GM21390 (cell line): ENCODE results near the gene SMIM10L1.
A peak's percentile ranks its signal among the peaks of the same experiment; 100 is the strongest.

Experiments used
- ATAC-seq: cut with Tn5 transposase; IDR thresholded peaks from one replicate; pipeline ENCODE4 v1.9.1; 2021; ENCODE audit not compliant: unreplicated experiment

The SMIM10L1 gene

DNA sequence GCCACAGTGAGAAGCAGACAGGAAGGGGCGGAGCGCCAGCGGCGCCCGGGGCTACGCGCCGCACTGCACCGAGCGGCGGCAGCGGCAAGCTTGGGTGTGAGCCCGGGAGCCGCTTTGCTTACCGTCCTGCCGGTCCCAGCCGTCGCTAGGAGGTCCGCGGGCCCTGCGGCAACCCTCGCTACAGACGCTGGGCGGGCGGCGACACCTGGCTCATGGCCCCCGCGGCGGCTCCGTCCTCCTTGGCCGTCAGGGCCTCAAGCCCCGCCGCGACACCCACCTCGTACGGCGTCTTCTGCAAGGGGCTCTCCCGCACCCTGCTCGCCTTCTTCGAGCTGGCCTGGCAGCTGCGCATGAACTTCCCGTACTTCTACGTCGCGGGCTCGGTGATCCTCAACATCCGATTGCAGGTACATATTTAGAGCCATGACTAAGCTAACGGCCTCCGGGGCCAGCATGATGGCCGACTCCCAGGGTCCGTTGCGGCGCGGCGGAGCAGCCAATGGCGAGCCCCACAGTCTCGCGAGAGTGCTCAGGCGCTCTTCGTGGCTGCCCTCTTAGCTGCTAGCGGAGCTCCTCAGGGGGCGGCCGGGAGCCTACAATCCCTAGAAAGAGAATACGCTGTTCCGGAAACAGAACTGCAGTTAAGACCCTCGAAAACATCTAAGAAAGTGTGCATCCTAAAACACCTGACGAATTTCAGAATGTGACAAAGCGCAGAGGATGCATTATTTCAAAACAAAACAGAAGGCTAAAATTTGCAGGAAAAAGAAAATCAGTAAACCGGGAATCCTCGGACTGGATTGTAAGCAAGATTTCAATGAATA is at the start of gene SMIM10L1:
Gene SMIM10L1, plus strand, starts transcription at position 50 of the 824 bp plus-strand sequence. Its CDS starts 163 bp downstream, at position 213.
- peak; percentile 97 for ATAC-seq

DNA sequence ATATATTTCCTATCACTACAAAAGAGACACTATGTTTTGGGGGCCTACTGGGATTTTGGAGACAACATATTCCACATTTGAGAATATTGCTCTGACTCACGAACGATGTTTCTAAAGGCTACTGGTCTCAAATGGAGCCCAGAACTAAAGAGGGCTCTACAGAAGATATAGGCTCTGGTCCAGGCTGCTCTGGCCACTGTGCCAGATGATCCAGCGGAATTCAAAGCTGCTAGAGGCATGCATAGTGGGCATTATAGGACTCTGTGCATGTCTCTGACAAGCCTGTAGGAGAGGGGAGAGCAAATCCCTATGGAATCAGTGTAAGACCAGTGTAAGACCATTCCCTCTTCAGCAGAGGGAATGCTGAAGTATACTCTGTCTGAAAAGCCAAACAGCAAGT is 40.6 kb upstream of the SMIM10L1 start:
- no peak for ATAC-seq

DNA sequence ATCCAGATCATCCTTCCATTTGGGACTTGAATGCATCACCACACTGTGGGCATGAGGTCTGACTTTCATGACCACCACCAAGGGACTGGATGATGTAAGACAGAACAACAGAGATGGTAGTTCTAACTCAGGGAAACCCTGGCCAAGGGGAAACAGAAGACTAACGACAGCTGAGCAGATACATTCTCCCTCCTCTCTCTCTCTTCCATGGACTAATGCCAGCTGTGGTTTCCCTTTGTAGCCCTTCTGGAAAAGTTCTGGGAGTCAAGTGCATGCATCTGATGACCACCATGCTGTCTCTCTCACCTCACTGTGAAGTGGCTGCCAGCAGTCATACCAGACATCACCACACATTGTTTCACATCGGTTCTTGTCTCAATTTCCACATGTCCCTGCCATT is 40.0 kb upstream of the SMIM10L1 start:
- ATAC-seq: no peak

DNA sequence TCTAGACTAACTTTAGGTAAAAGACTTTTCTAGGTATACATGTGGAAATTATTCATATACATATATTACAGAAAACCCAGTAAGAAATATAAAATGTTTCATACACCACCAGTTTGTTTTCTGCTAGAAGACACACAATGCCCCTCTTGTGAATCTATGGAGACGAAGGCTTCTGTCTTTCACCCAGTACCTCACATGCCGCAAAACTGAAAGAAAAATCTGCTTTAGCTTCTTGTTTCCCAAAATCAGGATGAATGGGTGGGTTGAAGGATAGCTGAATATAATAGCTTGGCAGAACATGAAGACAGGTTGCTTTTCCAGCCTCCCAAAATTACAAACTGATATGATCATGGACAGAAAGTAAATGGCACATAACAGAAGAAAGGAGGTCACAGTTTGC is 37.8 kb upstream of the SMIM10L1 start:
- ATAC-seq: no peak

DNA sequence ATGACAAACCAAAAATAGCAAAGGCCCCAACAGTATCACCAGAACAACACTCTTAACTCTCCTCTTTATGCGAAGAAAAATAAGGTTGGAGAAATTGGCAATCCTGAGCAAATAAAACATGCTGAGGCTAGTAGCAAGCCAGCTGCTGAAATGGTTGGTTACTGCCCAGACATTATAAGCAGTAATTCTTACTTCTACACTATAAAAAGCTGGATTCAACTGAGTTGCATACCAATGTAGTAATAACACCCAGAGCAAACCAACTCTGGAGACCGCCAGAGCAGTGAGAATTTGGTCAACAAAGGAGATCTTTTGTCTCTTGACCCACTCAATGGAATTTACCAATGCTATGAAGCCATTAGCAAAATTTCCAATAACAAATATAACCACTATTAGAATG is 37.2 kb upstream of the SMIM10L1 start:
- ATAC-seq: no peak

DNA sequence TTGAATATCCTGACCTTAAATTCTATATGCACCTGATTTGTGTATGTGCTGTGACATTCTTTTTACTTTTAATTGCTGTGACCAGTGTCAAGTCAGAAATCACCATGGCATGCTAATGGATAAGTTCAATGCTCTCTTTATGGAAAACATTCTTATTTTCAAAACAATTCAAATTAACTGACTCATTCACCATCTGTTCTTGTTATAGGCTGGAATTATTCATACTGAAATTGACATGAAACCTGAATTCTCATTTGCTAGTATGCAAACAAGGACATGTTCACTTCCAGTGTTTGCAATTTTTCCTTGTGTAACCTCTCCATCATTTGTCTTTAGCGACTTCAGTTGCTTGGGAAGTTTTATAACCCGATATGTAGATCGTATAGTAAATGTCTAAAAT is 36.7 kb upstream of the SMIM10L1 start, which contains the start of gene TAS2R30:
Gene TAS2R30, minus strand, starts transcription at position 340 of the 400 bp plus-strand sequence. CDS start 400 bp downstream, outside the sequence.
- no peak for ATAC-seq

DNA sequence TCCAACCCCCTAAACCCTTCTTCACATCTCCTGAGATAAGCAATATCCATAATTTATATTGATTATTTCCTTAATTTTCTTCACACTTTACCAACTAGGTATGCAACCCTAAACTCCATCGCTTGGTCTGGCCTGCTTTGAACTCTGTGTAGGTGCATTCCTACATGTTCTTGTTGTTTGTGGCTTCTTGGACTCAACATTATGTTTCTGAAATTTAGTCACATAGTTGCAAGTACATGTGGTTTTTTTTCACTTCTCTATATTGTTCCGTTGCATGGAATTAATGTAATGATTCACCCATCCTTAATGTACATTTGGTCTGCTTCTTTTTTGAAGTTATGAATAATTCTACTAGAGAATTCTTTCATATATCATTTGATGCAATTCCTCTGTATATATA is 34.9 kb upstream of the SMIM10L1 start:
- peak; percentile 45 for ATAC-seq

DNA sequence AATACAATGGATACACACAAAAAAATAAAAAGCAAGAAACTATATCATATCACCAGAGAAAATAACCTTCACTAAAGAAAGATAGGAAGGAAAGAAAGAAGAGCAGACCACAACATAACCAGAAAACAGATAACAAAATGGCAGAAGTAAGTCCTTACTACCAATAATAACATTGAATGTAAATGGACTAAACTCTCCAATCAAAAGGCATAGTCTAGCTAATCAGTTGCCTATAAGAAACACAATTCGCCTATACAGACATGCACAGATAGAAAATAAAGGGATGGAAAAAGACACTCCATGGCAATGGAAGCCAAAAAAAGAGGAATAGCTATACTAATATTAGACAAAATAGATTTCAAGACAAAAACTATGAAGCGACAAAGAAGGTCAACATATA is 27.6 kb upstream of the SMIM10L1 start:
- no peak for ATAC-seq

DNA sequence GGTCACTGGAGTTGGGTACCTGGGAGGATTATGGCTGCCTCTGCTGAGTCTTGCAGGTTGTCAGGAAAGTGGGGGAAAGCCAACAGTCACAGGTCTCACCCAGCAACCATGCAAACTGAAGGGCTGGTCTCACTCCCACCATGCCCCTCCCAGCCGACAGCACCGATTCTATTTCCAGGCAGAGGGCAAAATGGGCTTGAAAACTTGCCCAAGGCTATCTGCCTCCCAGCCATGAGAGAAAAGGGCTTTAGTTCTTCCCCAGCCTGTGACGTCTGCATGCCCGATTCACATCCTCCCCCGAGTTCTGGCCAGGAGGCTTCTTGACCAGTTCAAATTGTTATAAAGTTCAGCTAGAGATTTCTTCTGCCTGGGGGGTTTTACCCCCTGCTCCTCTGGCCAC is 26.7 kb upstream of the SMIM10L1 start:
- no peak for ATAC-seq

DNA sequence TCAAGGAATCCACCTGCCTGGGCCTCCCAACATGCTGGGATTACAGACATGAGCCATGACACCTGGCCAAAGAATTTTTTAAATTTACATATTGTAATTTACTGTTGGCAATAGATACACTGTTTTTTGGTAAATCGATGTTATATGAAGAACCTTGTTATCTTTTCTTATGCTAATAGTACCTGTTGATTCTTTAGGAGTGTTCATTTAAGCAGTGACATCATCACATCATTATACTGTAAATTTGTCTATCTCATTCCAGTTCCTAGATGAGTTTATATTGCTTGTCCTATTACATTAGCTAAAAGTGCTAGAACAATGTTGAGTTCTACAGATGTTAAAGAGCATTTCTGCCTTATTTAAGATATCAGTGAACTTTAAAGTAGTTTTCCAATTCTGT is 23.6 kb upstream of the SMIM10L1 start:
- ATAC-seq: no peak

DNA sequence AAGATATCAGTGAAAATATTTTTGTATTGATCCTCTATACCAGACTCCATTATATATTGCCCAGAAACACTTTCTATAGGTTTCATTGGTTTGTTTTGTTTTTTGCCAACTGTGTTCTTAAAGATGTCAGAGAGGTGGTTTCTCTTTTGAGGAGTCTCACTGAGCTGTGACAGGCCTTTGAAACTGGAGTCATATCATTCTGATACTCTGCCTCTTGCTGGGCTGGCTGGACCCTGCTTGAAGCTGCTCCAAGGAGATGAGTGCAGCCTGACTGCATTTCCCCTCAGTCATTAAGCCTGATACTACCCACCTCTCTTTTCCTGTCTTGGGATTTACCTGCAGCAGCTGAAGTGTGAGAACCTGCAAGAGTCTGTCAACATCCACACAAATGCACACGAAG is 20.2 kb upstream of the SMIM10L1 start:
- peak; percentile 71 for ATAC-seq

DNA sequence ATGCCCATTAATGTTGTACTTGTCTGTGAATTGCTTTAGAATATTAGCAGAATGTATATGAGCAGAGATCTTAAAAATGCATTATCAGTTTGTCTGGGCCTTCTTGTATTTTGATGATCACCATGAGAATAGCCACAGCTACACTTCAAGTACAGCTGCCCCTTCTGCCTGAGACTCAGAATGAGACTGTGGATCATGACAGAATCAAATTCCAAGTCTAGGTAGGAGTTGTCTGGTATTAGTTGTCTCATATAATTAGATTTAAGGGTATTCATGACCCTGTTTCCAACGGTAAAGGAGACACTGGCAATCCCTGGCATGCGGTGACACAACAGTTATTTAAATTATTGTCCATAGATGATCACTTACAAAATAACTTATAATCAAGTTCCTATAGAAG is 18.3 kb upstream of the SMIM10L1 start:
- no peak for ATAC-seq

DNA sequence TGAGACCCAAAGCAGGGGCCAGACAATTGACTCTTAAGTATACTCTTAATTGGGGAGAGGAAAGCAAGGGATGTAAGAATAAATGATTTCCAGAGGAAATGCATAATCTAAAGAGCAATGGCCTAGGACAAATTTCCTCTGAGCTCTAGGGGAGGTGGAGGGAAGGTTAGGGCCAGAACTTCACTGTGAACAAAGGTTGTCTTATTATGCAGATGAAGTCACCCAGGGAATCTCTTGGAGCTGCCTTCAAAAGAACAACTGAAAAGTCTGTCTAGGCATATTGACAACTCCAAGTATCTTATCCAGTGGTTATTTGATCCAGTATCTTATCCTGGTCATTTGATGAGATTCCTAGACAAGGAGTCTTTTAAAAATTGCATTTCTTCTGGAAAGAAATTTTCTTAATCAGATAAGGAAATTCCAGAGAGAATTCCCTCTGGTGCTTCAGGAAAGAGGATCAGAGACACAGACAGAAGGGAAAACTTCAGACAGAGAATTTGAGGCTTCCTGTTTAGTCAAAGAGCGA is 16.5 kb upstream of the SMIM10L1 start:
- no peak for ATAC-seq

DNA sequence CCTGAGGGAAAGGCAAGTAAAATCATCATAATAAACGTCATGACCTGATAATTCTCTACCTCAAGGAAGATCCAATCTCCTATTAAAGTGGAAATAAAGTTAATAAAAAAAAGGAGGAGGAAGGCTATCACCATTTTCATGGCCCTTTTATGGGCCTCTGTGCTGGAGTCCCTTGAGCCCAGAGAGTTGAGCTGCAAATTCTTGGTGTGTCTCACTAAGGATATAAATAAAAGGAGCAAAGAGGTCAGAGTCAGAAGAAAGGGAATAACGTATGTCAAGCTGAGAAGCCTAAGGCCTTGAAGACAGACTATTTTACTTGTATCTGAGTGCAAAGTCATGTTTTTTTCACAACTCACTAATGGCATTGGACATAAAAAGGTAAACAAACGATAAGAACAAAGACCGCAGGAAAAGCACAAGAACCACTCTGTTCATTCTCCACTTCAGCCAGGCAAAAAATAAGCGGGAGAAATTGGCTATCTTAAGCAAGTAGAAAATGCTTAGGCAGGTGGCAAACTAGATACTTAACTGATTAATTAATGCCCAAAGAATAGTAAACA is 12.0 kb upstream of the SMIM10L1 start:
- ATAC-seq: no peak

DNA sequence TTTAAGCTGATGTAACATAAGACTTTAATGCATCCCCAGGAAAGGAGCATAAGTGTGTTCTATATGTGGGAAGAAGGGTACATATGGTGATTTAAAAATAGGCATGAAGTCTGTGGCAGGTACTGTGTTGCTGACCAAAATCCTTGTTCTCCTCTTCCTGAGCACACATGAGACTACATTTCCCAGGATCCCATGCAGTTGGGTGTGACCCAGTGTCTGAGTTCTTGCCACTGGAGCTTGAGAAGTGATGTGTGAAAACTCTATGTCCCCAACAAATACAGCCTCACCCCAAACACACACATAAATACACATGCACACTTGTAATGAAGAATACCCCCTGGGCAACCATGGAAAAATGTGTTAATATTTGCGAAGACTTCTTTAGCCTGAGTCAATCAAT is 8.5 kb upstream of the SMIM10L1 start:
- no peak for ATAC-seq

DNA sequence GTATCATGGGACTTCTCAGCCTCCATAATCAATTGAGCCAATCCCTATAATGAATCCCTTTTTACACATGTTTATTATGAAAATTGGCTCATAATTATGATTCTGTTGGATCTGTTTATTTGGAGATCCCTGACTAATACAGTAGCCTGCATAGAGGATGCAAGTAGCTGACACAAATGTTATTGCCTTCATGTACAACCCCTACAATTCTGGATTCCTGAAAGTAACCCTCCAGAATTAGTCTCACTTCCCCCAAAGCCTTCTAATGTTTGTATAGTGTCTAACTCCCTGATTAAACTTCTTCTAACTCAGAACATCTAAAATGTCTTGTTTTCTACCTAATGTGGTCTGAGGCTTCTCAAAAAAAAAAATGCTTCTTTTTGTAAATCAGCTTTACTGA is 6.6 kb upstream of the SMIM10L1 start:
- ATAC-seq: no peak

DNA sequence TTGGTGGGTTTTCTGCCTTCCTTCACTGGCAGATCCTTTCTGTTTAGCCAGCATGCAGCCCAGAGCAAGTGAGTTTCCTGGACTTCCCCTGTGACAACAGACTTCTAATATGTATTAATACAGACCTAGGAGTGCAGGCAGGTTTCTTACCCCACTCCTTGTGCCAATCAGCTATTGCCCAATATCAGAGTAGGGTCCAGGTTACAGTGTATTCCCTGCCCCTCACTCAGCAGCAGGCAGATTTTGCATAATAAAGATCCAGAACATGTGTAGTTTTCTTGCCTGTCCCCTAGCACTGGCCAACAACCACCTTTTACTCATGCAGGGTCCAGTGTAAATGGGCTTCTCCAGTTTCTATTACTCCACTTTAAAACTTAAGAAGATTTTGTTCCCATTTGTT is 4.7 kb upstream of the SMIM10L1 start:
- ATAC-seq: no peak

DNA sequence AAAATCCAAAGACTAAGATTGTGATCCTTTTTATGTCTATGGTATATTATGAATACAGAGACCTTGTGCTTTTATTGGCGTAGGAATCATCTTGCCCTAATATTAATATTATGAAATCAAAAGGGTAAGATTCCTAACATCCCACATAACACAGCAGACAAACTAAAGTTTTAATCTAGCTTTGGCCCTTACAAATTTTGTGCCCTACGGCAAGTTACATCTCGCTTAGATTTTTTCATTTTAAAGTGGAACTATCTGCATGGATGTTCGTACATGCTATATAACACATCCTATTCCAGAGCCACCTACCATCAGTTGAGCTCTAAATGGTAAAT is 217 bp upstream of the SMIM10L1 start:
- ATAC-seq: no peak

DNA sequence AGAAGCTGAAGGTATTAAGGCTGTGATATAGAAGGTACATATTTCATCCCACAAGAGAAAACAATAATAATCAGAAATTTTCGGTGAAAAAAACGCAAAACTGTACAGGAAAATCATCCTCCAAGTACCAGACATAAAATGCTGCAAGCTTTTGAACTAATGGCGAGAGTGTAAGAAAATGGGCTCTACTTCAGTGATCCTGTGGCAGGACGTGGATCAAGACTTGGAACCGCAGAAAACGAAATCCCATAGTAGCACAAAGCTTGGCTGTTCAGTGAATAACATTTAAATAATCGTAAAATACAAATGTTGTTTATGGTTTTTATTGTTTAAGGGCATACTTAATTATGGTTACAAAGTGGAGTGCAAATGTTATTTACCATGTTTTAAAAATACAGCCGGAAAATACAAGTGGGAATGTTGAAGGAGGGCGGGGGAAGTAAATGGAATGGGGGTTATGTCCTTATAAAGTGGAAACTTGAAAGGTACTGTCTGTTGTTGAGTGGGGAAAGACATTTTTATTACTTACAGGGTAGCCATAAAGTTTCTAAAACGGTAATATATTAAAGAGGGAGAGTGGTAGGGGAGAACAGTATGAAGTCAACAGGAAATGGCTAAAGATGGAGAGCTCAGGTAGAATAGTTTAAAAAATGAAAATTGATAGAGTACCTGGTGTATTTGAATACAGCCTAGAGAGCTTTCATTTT is 1.1 kb downstream of the SMIM10L1 start:
- ATAC-seq: no peak

DNA sequence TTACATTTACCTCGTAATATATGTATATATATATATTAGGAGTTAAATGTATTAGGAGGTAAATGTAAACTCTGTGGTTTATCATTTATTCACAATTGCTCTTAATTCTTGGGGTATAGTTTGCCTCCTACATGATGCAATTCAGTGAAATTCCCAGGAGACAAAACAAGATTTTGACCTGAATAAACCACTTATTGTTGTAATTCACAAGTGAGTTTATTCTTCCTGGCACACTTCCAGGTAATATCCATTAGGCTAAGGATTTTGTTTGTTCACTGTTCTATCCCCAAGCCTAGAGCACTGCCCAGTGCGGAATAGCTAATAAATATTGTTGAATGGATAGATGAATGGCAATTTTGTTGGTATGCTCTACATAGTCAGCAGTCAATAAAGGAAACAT is 3.0 kb downstream of the SMIM10L1 start:
- ATAC-seq: no peak

DNA sequence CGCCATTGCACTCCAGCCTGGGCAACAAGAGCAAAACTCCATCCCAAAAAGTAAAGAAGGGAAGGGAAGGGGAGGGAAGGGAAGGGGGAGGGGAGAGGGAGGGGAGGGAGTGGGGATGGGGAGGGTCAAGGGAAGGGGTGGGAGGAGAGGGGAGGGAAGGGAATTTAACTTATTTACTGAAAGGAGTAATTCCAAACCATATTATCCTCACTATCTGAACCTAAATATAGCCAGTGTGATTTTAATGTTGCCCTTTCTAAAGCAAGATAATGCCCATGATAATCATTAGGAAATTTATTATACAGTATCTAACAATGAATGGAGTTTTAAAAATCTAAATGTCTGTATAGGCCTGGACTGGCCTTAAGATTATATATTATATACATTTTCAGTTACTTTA is 7.3 kb downstream of the SMIM10L1 start:
- ATAC-seq: no peak

DNA sequence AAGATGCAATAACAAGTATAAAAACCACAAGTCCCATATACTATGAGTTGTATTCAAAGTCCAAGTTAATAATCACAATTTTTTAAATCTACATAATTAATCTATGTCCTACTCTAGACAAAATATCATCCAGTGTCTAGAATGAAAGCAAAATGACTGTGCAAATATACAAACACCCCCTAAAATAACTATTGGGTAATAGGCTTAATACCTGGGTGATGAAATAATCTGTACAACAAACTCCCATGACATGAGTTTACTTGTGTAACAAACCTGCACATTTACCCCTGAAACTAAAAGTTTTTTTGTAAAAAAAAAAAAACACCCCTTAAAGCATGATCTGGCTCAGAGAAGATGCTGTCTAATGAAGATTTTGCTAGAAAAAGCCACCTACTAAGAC is 11.5 kb downstream of the SMIM10L1 start:
- ATAC-seq: no peak
